ENCODE results near the gene RERE. TPM values are rescaled to one million over a fixed set of nuclear protein-coding genes. Genes with fewer than 3 reads are reported as not detected.
"Not testable (repeated sequence)": the region's sequence is repeated elsewhere in the genome, so short reads cannot be mapped to it uniquely, and the experiment has no call there.

The RERE gene
- total RNA-seq, 1 experiment from 2014 or later: 20.0 TPM

- peak; percentile 37 for DNase-seq (ENCODE audit: low read depth, low spot score)
- in situ Hi-C loops (cut with HindIII; ENCODE audit: low pct_unique_long_range_greater_than_20kb, low sequenced_read_pairs): no loop called here
Measured at GRCh38 chr1:8465013-8465412, 352.4 kb downstream of the RERE start.

GRCh38 chr1:8464377-8464776 lies 353.1 kb downstream of the RERE start:
- in situ Hi-C loops (cut with HindIII; ENCODE audit: low pct_unique_long_range_greater_than_20kb, low sequenced_read_pairs): no loop called here
- no peak for DNase-seq (ENCODE audit: low read depth, low spot score)

- in situ Hi-C loops (cut with HindIII; ENCODE audit: low pct_unique_long_range_greater_than_20kb, low sequenced_read_pairs): no loop called here
- peak; percentile 69 for DNase-seq (ENCODE audit: low read depth, low spot score)
Measured at GRCh38 chr1:8463144-8463927, 354.1 kb downstream of the RERE start.

GRCh38 chr1:8462371-8462892 lies 355.0 kb downstream of the RERE start:
- DNase-seq (ENCODE audit: low read depth, low spot score): no peak
- in situ Hi-C loops (cut with HindIII; ENCODE audit: low pct_unique_long_range_greater_than_20kb, low sequenced_read_pairs): no loop called here

- DNase-seq (ENCODE audit: low read depth, low spot score): peak; percentile 22
- in situ Hi-C loops (cut with HindIII; ENCODE audit: low pct_unique_long_range_greater_than_20kb, low sequenced_read_pairs): no loop called here
Measured at GRCh38 chr1:8461351-8462110, 355.9 kb downstream of the RERE start.

- in situ Hi-C loops (cut with HindIII; ENCODE audit: low pct_unique_long_range_greater_than_20kb, low sequenced_read_pairs): no loop called here
- no peak for DNase-seq (ENCODE audit: low read depth, low spot score)
Measured at GRCh38 chr1:8460784-8461183, 356.7 kb downstream of the RERE start.

- in situ Hi-C loops (cut with HindIII; ENCODE audit: low pct_unique_long_range_greater_than_20kb, low sequenced_read_pairs): no loop called here
- DNase-seq (ENCODE audit: low read depth, low spot score): no peak
Measured at GRCh38 chr1:8460132-8460544, 357.3 kb downstream of the RERE start.

GRCh38 chr1:8458607-8459006 lies 358.8 kb downstream of the RERE start:
- DNase-seq (ENCODE audit: low read depth, low spot score): no peak
- in situ Hi-C loops (cut with HindIII; ENCODE audit: low pct_unique_long_range_greater_than_20kb, low sequenced_read_pairs): no loop called here

- no peak for DNase-seq (ENCODE audit: low read depth, low spot score)
- in situ Hi-C loops (cut with HindIII; ENCODE audit: low pct_unique_long_range_greater_than_20kb, low sequenced_read_pairs): no loop called here
Measured at GRCh38 chr1:8457760-8458381, 359.6 kb downstream of the RERE start.

- in situ Hi-C loops (cut with HindIII; ENCODE audit: low pct_unique_long_range_greater_than_20kb, low sequenced_read_pairs): no loop called here
- no peak for DNase-seq (ENCODE audit: low read depth, low spot score)
Measured at GRCh38 chr1:8456991-8457390, 360.4 kb downstream of the RERE start.

- no peak for DNase-seq (ENCODE audit: low read depth, low spot score)
- in situ Hi-C loops (cut with HindIII; ENCODE audit: low pct_unique_long_range_greater_than_20kb, low sequenced_read_pairs): no loop called here
Measured at GRCh38 chr1:8456308-8456912, 361.0 kb downstream of the RERE start.

- in situ Hi-C loops (cut with HindIII; ENCODE audit: low pct_unique_long_range_greater_than_20kb, low sequenced_read_pairs): no loop called here
- no peak for DNase-seq (ENCODE audit: low read depth, low spot score)
Measured at GRCh38 chr1:8455700-8456307, 361.6 kb downstream of the RERE start.

GRCh38 chr1:8450312-8450711 lies 367.1 kb downstream of the RERE start:
- in situ Hi-C loops (cut with HindIII; ENCODE audit: low pct_unique_long_range_greater_than_20kb, low sequenced_read_pairs): no loop called here
- DNase-seq (ENCODE audit: low read depth, low spot score): no peak

- DNase-seq (ENCODE audit: low read depth, low spot score): peak; percentile 13
- in situ Hi-C loops (cut with HindIII; ENCODE audit: low pct_unique_long_range_greater_than_20kb, low sequenced_read_pairs): no loop called here
Measured at GRCh38 chr1:8448911-8449661, 368.4 kb downstream of the RERE start.

- DNase-seq (ENCODE audit: low read depth, low spot score); in situ Hi-C loops (cut with HindIII; ENCODE audit: low pct_unique_long_range_greater_than_20kb, low sequenced_read_pairs): not testable (repeated sequence)
Measured at GRCh38 chr1:8448505-8448904, 368.9 kb downstream of the RERE start.

- DNase-seq (ENCODE audit: low read depth, low spot score): no peak
- in situ Hi-C loops (cut with HindIII; ENCODE audit: low pct_unique_long_range_greater_than_20kb, low sequenced_read_pairs): no loop called here
Measured at GRCh38 chr1:8447616-8448150, 369.8 kb downstream of the RERE start.

- in situ Hi-C loops (cut with HindIII; ENCODE audit: low pct_unique_long_range_greater_than_20kb, low sequenced_read_pairs); DNase-seq (ENCODE audit: low read depth, low spot score): not testable (repeated sequence)
Measured at GRCh38 chr1:8446119-8446518, 371.3 kb downstream of the RERE start.
